Activated CD4-positive, alpha-beta memory T cell treated with anti-CD3 and anti-CD28 coated beads for 36 hours (primary cell): ENCODE measurements around the gene ZNF385A. TPM values are rescaled to one million over a fixed set of nuclear protein-coding genes. Genes with fewer than 3 reads are reported as not detected.

Source experiments
- CTCF ChIA-PET: fragments of 350-600 bp; sonication (Branson Sonifier 250); formaldehyde crosslinking; loops from one replicate; lab custom pipeline; 2021; ENCODE audit warnings: antibody characterized with exemption, inconsistent platforms; lab: Charles Lee
- POLR2A ChIA-PET: fragments of 350-600 bp; sonication (Branson Sonifier 250); formaldehyde crosslinking; loops from one replicate; lab custom pipeline; 2021; ENCODE audit warnings: antibody characterized with exemption; lab: Charles Lee
- DNase-seq: peaks from one replicate; pipeline ENCODE4 v3.0.0-alpha.2; 2020
- H3K27ac Mint-ChIP-seq: one replicate; pipeline ENCODE4 v1.8.0; 2021; ENCODE audit warnings: mixed read lengths
- H3K27me3 Mint-ChIP-seq: one replicate; pipeline ENCODE4 v1.8.0; 2021; ENCODE audit warnings: mixed read lengths
- H3K36me3 Mint-ChIP-seq: one replicate; pipeline ENCODE4 v1.8.0; 2021; ENCODE audit warnings: mixed read lengths
- H3K4me1 Mint-ChIP-seq: one replicate; pipeline ENCODE4 v1.8.0; 2021; ENCODE audit warnings: low read depth, mixed read lengths
- H3K4me3 Mint-ChIP-seq: one replicate; pipeline ENCODE4 v1.8.0; 2021; ENCODE audit warnings: mild to moderate bottlenecking, mixed read lengths
- H3K9me3 Mint-ChIP-seq: one replicate; pipeline ENCODE4 v1.8.0; 2021; ENCODE audit warnings: mixed read lengths
- intact Hi-C: fragments of 100-400 bp; cut with micrococcal nuclease; formaldehyde crosslinking; loops from one replicate; pipeline ENCODE4 v1.15.1; 2023
- total RNA-seq, 2 experiments: library from RNA; stranded (reverse); gene quantifications; one replicate each; pipeline ENCODE4 v1.2.3, GENCODE V29; 2021

ZNF385A gene
- total RNA-seq, 2 experiments from 2014 or later = 1.3 TPM

- Mint-ChIP-seq H3K9me3 (no peaks in the 10 kb centered on the region), H3K36me3 (no peaks in the 10 kb centered on the region), H3K27ac (no peak overlapping the region), H3K4me1 (peaks cover 17% of the 10 kb centered on the region), H3K4me3 (no peak overlapping the region), H3K27me3 (peaks cover 3% of the 10 kb centered on the region)
- CTCF ChIA-PET = interaction anchor here (1.1 to 4.0 kb wide), 3 partner anchors 15 to 25 kb away, joined by 3 to 22 read pairs (median 10); no protein-coding TSS in a partner anchor
- POLR2A ChIA-PET = interaction anchor here (0.7 to 1.0 kb wide), 2 partner anchors 26 to 27 kb away, joined by 3 read pairs; no protein-coding TSS in a partner anchor
- no peak for DNase-seq
- intact Hi-C loops = no loop called here
Measured at GRCh38 chr12:54423816-54424150, 39.2 kb upstream of the ZNF385A start.

GRCh38 chr12:54421879-54422250 is 37.3 kb upstream of the ZNF385A start:
- Mint-ChIP-seq H3K27me3 (peaks cover 2% of the 10 kb centered on the region), H3K4me3 (no peak overlapping the region), H3K36me3 (peaks cover 3% of the 10 kb centered on the region), H3K9me3 (no peaks in the 10 kb centered on the region), H3K4me1 (peaks cover 23% of the 10 kb centered on the region), H3K27ac (peak overlapping the region; percentile 3)
- intact Hi-C loops = no loop called here
- DNase-seq = no peak
- ChIA-PET CTCF (interaction anchor here (1.0 to 14.5 kb wide), 2 partner anchors 17 to 21 kb away, joined by 3 to 319 read pairs; no protein-coding TSS in a partner anchor), POLR2A (no interaction called here)

- peak overlapping the region; percentile 3 for H3K27ac Mint-ChIP-seq
- CTCF ChIA-PET = interaction anchor here (1.0 to 14.5 kb wide), 2 partner anchors 18 to 20 kb away, joined by 3 to 319 read pairs; no protein-coding TSS in a partner anchor
- no peak overlapping the region for H3K4me3 Mint-ChIP-seq
- intact Hi-C loops = no loop called here
- POLR2A ChIA-PET = no interaction called here
- H3K36me3 Mint-ChIP-seq = peaks cover 3% of the 10 kb centered on the region
- no peak for DNase-seq
- peaks cover 2% of the 10 kb centered on the region for H3K27me3 Mint-ChIP-seq
- H3K4me1 Mint-ChIP-seq = peaks cover 28% of the 10 kb centered on the region
- H3K9me3 Mint-ChIP-seq = no peaks in the 10 kb centered on the region
Measured at GRCh38 chr12:54421175-54421878, 36.8 kb upstream of the ZNF385A start.

DNA sequence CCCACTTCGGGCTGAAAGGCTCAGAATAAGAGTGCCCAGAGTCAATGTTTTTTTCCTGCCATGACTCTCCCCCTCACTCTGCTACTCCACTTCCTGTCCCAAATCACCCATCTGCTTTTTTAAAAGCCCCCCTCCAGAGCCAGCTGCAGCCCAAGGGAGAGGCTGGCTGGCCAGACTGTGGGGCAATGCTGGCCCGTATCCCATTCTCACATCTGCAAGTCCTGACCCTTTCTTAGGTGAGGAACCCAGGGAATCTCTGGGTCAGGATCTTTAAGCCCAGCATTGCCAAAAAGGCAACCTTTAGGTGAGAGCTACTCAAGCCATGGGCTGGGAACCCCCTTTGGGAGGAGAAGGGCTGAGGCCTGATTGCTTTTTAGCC is 36.2 kb upstream of the ZNF385A start:
- Mint-ChIP-seq H3K27ac (peak overlapping the region; percentile 21), H3K4me1 (peaks cover 33% of the 10 kb centered on the region), H3K27me3 (peaks cover under 1% of the 10 kb centered on the region), H3K9me3 (no peaks in the 10 kb centered on the region), H3K4me3 (peak overlapping the region; percentile 24), H3K36me3 (peaks cover 3% of the 10 kb centered on the region)
- ChIA-PET POLR2A (no interaction called here), CTCF (interaction anchor here (1.0 to 14.5 kb wide), 2 partner anchors 19 to 20 kb away, joined by 3 to 319 read pairs; no protein-coding TSS in a partner anchor)
- DNase-seq = no peak
- intact Hi-C loops = no loop called here

GRCh38 chr12:54419088-54419887 is 34.8 kb upstream of the ZNF385A start, which contains the start of gene ITGA5:
TSS of gene ITGA5 (minus strand) at chr12:54419266. CDS start at chr12:54419198, 68 bp downstream.
- Mint-ChIP-seq H3K4me3 (peak within 1 kb of the TSS; percentile 93), H3K27ac (peak within 1 kb of the TSS; percentile 91), H3K36me3 (peaks cover 3% of the 10 kb centered on the region), H3K27me3 (no peaks in the 10 kb centered on the region), H3K9me3 (no peaks in the 10 kb centered on the region), H3K4me1 (peaks cover 45% of the 10 kb centered on the region)
- intact Hi-C loops = loop anchor here (1.0 to 10.0 kb wide), 2 partner anchors 8 to 516 kb away; no protein-coding TSS in a partner anchor
- DNase-seq = peak; percentile 63
- ChIA-PET POLR2A (interaction anchor here (3.1 kb wide), 1 partner anchor 9 kb away, joined by 12 read pairs; no protein-coding TSS in a partner anchor), CTCF (interaction anchor here (1.3 to 14.5 kb wide), 4 partner anchors 9 to 83 kb away, joined by 4 to 319 read pairs (median 52); no protein-coding TSS in a partner anchor)

DNA sequence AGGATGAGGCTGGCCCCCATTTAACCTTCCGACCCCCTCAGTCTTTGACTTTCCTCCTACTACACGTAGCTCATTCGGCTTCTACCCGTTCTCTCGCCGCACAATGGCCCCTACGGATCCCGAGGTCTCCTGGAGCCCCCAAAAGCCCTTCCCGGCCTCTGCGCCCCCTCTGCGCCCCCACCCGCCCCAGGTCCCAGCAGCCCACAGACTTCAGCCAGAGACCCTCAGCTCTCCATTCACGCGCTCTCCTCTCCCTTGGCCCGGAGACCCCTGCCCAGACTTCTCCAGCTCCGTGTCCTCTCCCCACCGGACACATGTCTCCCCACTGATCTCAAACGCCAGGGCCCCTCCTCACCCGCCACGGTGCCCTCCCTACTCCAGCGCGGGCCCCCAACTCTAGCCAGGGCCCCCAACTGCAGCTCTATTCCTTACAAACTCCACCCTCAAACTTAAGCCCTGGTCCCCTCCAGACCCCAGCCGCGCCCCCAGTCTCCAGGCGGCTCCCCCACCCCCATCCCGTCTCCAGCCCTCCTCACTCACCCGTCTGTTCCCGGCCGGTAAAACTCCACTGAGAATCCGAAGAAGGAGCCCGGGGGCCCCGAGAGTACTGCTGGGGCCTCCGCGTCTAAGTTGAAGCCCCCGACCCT is 34.0 kb upstream of the ZNF385A start:
- peak overlapping the region; percentile 91 for H3K27ac Mint-ChIP-seq
- CTCF ChIA-PET = interaction anchor here (1.3 to 14.5 kb wide), 4 partner anchors 9 to 82 kb away, joined by 4 to 319 read pairs (median 52); no protein-coding TSS in a partner anchor
- H3K27me3 Mint-ChIP-seq = no peaks in the 10 kb centered on the region
- peak overlapping the region; percentile 93 for H3K4me3 Mint-ChIP-seq
- H3K36me3 Mint-ChIP-seq = peaks cover 3% of the 10 kb centered on the region
- intact Hi-C loops = loop anchor here (1.0 to 10.0 kb wide), 2 partner anchors 7 to 516 kb away; no protein-coding TSS in a partner anchor
- no peaks in the 10 kb centered on the region for H3K9me3 Mint-ChIP-seq
- DNase-seq = no peak
- POLR2A ChIA-PET = interaction anchor here (3.1 kb wide), 1 partner anchor 10 kb away, joined by 12 read pairs; no protein-coding TSS in a partner anchor
- peaks cover 52% of the 10 kb centered on the region for H3K4me1 Mint-ChIP-seq

DNA sequence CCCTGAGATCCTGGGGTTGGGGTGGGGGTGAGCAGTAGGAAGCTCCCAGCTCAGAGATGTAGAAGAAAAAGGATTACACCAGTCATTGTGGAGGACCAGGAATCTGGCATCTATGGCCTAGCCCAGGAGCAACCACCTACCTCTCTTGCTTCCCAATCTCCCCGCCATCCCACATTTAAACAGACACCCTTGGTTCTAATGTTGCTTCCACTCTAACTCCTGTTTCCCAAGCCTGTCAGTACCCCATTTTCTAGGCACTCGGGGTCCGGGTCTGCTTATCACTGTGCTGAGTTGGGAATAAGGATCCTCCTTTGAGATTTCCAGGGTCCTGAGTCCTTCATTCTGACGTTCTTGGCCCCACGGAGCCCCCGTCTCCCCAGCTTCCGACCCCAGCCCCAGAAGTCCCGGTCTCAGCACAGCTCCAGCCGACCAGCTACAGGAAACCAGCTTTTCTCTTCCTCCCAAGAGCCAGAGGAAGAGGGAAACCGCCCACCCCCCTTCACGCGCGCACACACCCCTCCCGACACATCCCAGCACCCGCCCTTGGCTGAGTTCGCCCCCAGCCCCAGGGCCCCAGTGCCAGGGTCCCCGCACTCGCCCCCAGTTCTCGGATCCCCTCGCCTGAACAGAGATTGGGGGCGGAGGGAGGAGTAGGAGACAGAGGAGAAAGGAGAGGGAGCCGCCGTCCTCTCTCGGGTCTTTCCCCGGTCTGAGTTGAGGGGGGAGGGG is 33.3 kb upstream of the ZNF385A start:
- CTCF ChIA-PET = interaction anchor here (0.8 to 14.5 kb wide), 5 partner anchors 17 to 203 kb away, joined by 3 to 319 read pairs (median 5); no protein-coding TSS in a partner anchor
- intact Hi-C loops = loop anchor here (10.0 kb wide), 1 partner anchor 517 kb away; no protein-coding TSS in a partner anchor
- Mint-ChIP-seq H3K27me3 (no peaks in the 10 kb centered on the region), H3K4me1 (peaks cover 54% of the 10 kb centered on the region), H3K9me3 (no peaks in the 10 kb centered on the region), H3K4me3 (peak overlapping the region; percentile 93), H3K27ac (peak overlapping the region; percentile 91), H3K36me3 (peaks cover 3% of the 10 kb centered on the region)
- POLR2A ChIA-PET = interaction anchor here (0.7 to 3.1 kb wide), 2 partner anchors 11 to 19 kb away, joined by 3 to 12 read pairs; no protein-coding TSS in a partner anchor
- DNase-seq = peak; percentile 45

GRCh38 chr12:54416687-54417603 is 32.4 kb upstream of the ZNF385A start:
- H3K27ac Mint-ChIP-seq = peak overlapping the region; percentile 91
- peaks cover 3% of the 10 kb centered on the region for H3K36me3 Mint-ChIP-seq
- H3K4me3 Mint-ChIP-seq = peak overlapping the region; percentile 93
- intact Hi-C loops = loop anchor here (10.0 kb wide), 1 partner anchor 518 kb away; no protein-coding TSS in a partner anchor
- no peaks in the 10 kb centered on the region for H3K27me3 Mint-ChIP-seq
- DNase-seq = no peak
- POLR2A ChIA-PET = interaction anchor here (0.7 to 3.1 kb wide), 3 partner anchors 12 to 18 kb away, joined by 3 to 12 read pairs (median 3); no protein-coding TSS in a partner anchor
- no peaks in the 10 kb centered on the region for H3K9me3 Mint-ChIP-seq
- CTCF ChIA-PET = interaction anchor here (0.8 to 14.5 kb wide), 7 partner anchors 10 to 202 kb away, joined by 3 to 319 read pairs (median 5); no protein-coding TSS in a partner anchor
- peaks cover 62% of the 10 kb centered on the region for H3K4me1 Mint-ChIP-seq

- peaks cover 7% of the 10 kb centered on the region for H3K36me3 Mint-ChIP-seq
- no peak for DNase-seq
- intact Hi-C loops = loop anchor here (10.0 kb wide), 1 partner anchor 519 kb away; no protein-coding TSS in a partner anchor
- peak overlapping the region; percentile 91 for H3K27ac Mint-ChIP-seq
- ChIA-PET POLR2A (interaction anchor here (1.6 kb wide), 1 partner anchor 83 kb away, joined by 4 read pairs; no protein-coding TSS in a partner anchor), CTCF (interaction anchor here (0.6 to 14.5 kb wide), 8 partner anchors 12 to 50 kb away, joined by 3 to 319 read pairs (median 4); no protein-coding TSS in a partner anchor)
- H3K9me3 Mint-ChIP-seq = no peaks in the 10 kb centered on the region
- H3K4me1 Mint-ChIP-seq = peaks cover 70% of the 10 kb centered on the region
- no peaks in the 10 kb centered on the region for H3K27me3 Mint-ChIP-seq
- H3K4me3 Mint-ChIP-seq = no peak overlapping the region
Measured at GRCh38 chr12:54415221-54415929, 30.8 kb upstream of the ZNF385A start.
